GM23248 (cell line): ENCODE results near the gene CD164L2. TPM values are rescaled to one million over a fixed set of nuclear protein-coding genes. Genes with fewer than 3 reads are reported as not detected.

Experiments
- DNase-seq: peaks from one replicate; pipeline ENCODE4 v3.0.0-alpha.2; 2015
- H2AFZ ChIP-seq: fragments of 200-600 bp; sonication (generic); 2 replicates; pipeline ENCODE4 v1.6.1; 2016; ENCODE audit warnings: antibody characterized with exemption
- H3F3A ChIP-seq: fragments of 200-600 bp; sonication (generic); 2 replicates; pipeline ENCODE4 v1.6.1; 2016; ENCODE audit warnings: mild to moderate bottlenecking, antibody characterized with exemption, mixed run types; ENCODE audit not compliant: insufficient read depth
- H3K27ac ChIP-seq: fragments of 200-600 bp; sonication (generic); 2 replicates; pipeline ENCODE4 v1.5.1; 2016; ENCODE audit warnings: mild to moderate bottlenecking
- H3K27me3 ChIP-seq: fragments of 200-600 bp; sonication (generic); replicated peaks from 2 replicates; pipeline ENCODE4 v1.6.1; 2016; ENCODE audit warnings: mild to moderate bottlenecking; ENCODE audit not compliant: insufficient read depth
- H3K36me3 ChIP-seq: fragments of 200-600 bp; sonication (generic); 2 replicates; pipeline ENCODE4 v1.6.1; 2016; ENCODE audit warnings: low read depth, mild to moderate bottlenecking
- H3K4me1 ChIP-seq: fragments of 200-600 bp; sonication (generic); 2 replicates; pipeline ENCODE4 v1.6.1; 2016; ENCODE audit warnings: mild to moderate bottlenecking; ENCODE audit not compliant: insufficient read depth
- H3K4me2 ChIP-seq: fragments of 200-600 bp; sonication (generic); one replicate; pipeline ENCODE4 v1.6.1; 2016; ENCODE audit warnings: mild to moderate bottlenecking; ENCODE audit not compliant: unreplicated experiment
- H3K4me3 ChIP-seq: fragments of 200-600 bp; sonication (generic); 2 replicates; pipeline ENCODE4 v1.5.1; 2016; ENCODE audit warnings: mild to moderate bottlenecking
- H3K79me2 ChIP-seq: fragments of 200-600 bp; sonication (generic); 2 replicates; pipeline ENCODE4 v1.6.1; 2016; ENCODE audit warnings: mild to moderate bottlenecking; ENCODE audit not compliant: insufficient read depth
- H3K9ac ChIP-seq: fragments of 200-600 bp; sonication (generic); 2 replicates; pipeline ENCODE4 v1.6.1; 2016; ENCODE audit warnings: mild to moderate bottlenecking
- H3K9me2 ChIP-seq: fragments of 200-600 bp; sonication (generic); 2 replicates; pipeline ENCODE4 v1.6.1; 2016; ENCODE audit warnings: mixed run types, mild to moderate bottlenecking, moderate library complexity; ENCODE audit not compliant: insufficient read depth
- H3K9me3 ChIP-seq: fragments of 200-600 bp; sonication (generic); one replicate; pipeline ENCODE4 v1.6.1; 2017; ENCODE audit warnings: low read depth
- H4K20me1 ChIP-seq: fragments of 200-600 bp; sonication (generic); 2 replicates; pipeline ENCODE4 v1.6.0; 2016; ENCODE audit not compliant: insufficient read depth
- EZH2 ChIP-seq: fragments of 200-600 bp; sonication (generic); IDR thresholded peaks from 2 replicates; pipeline ENCODE4 v1.6.1; 2018; ENCODE audit warnings: antibody characterized with exemption, mild to moderate bottlenecking; ENCODE audit not compliant: insufficient read depth, poor library complexity, severe bottlenecking
- EZH2phosphoT487 ChIP-seq: fragments of 200-600 bp; sonication (generic); IDR thresholded peaks from 2 replicates; pipeline ENCODE4 v1.6.1; 2018; ENCODE audit warnings: antibody characterized with exemption, moderate library complexity, mild to moderate bottlenecking, low read depth; ENCODE audit not compliant: insufficient read depth
- WGBS, 2 experiments: methylation state at CpG; one replicate each; pipeline ENCODE4 v1.1.6; 2015 to 2017; ENCODE audit warnings: low lambda C conversion rate in 2 of 2, low coverage in 1 of 2; ENCODE audit errors: missing lambda C conversion rate in 2 of 2; 5-methylcytosine and 5-hydroxymethylcytosine counted together
- in situ Hi-C: fragments of 300-500 bp; cut with MboI; formaldehyde crosslinking; loops from 2 replicates; pipeline ENCODE4 v1.15.0; 2020
- polyA plus RNA-seq: library from polyadenylated mRNA; unstranded; fragments of >200 nt; fragmentation: Nextera tagmentation; extraction: Ambion mirVana; gene quantifications from 2 replicates; pipeline ENCODE4 v1.2.1, GENCODE V29; 2016
- total RNA-seq: library from RNA; depleted of rRNA; stranded (reverse); fragments of >200 nt; shearing (Covaris generic); gene quantifications from 2 replicates; pipeline ENCODE4 v1.2.3, GENCODE V29; 2014

The CD164L2 gene
- total and polyA plus RNA-seq, 2 experiments from 2014 or later = not detected

GRCh38 chr1:27429029-27429425 is 45.9 kb upstream of the CD164L2 start:
- no peak overlapping the region for H2AFZ ChIP-seq
- TF ChIP-seq EZH2phosphoT487 = no peak
- TF ChIP-seq EZH2 = no peak
- H3K9me2 ChIP-seq = no peaks in the 10 kb centered on the region
- H3K4me1 ChIP-seq = peaks cover 36% of the 10 kb centered on the region
- no peak overlapping the region for H3K9ac ChIP-seq
- H3K36me3 ChIP-seq = peaks cover 7% of the 10 kb centered on the region; the same call in 1 of the 2 replicates
- no peak overlapping the region for H3K4me3 ChIP-seq
- in situ Hi-C loops = no loop called here
- 23% methylated on average over 2 of the region's 2 CpGs for WGBS, 2 experiments
- peaks cover 99% of the 10 kb centered on the region for H3K79me2 ChIP-seq
- DNase-seq = no peak
- H3K27ac ChIP-seq = no peak overlapping the region
- H3K27me3 ChIP-seq = no peaks in the 10 kb centered on the region
- H3F3A ChIP-seq = no peaks in the 10 kb centered on the region
- no peaks in the 10 kb centered on the region for H3K9me3 ChIP-seq
- H3K4me2 ChIP-seq = peak overlapping the region; percentile 28
- no peaks in the 10 kb centered on the region for H4K20me1 ChIP-seq

GRCh38 chr1:27428316-27429028 is 45.3 kb upstream of the CD164L2 start:
- no peak for DNase-seq
- no peaks in the 10 kb centered on the region for H3K27me3 ChIP-seq
- H2AFZ ChIP-seq = no peak overlapping the region
- no peaks in the 10 kb centered on the region for H3F3A ChIP-seq
- H4K20me1 ChIP-seq = no peaks in the 10 kb centered on the region
- TF ChIP-seq EZH2phosphoT487 (no peak), EZH2 (no peak)
- H3K4me1 ChIP-seq = peaks cover 36% of the 10 kb centered on the region
- peaks cover 7% of the 10 kb centered on the region; the same call in 1 of the 2 replicates for H3K36me3 ChIP-seq
- H3K27ac ChIP-seq = peak overlapping the region; percentile 30; the same call in 1 of the 2 replicates
- WGBS, 2 experiments = 27 to 32% methylated on average over 17 of the region's 17 CpGs
- H3K9ac ChIP-seq = peak overlapping the region; percentile 45; the same call in 1 of the 2 replicates
- peak overlapping the region; percentile 28 for H3K4me2 ChIP-seq
- H3K9me2 ChIP-seq = no peaks in the 10 kb centered on the region
- peaks cover 99% of the 10 kb centered on the region for H3K79me2 ChIP-seq
- no peak overlapping the region for H3K4me3 ChIP-seq
- H3K9me3 ChIP-seq = no peaks in the 10 kb centered on the region
- in situ Hi-C loops = no loop called here

- Histone ChIP-seq H3K9me3 (no peaks in the 10 kb centered on the region), H3K4me3 (no peak overlapping the region), H4K20me1 (no peaks in the 10 kb centered on the region), H3K4me2 (no peak overlapping the region), H2AFZ (no peak overlapping the region), H3K9ac (peak overlapping the region; percentile 45; the same call in 1 of the 2 replicates), H3K9me2 (no peaks in the 10 kb centered on the region), H3K27me3 (no peaks in the 10 kb centered on the region), H3K27ac (peak overlapping the region; percentile 30; the same call in 1 of the 2 replicates), H3F3A (no peaks in the 10 kb centered on the region), H3K4me1 (peaks cover 36% of the 10 kb centered on the region), H3K36me3 (peaks cover 7% of the 10 kb centered on the region; the same call in 1 of the 2 replicates), H3K79me2 (peaks cover 99% of the 10 kb centered on the region)
- TF ChIP-seq EZH2 (no peak), EZH2phosphoT487 (no peak)
- in situ Hi-C loops = no loop called here
- WGBS, 2 experiments = 51 to 65% methylated on average over 2 of the region's 2 CpGs
- no peak for DNase-seq
These were observed 44.7 kb upstream of the CD164L2 start for GRCh38 chr1:27427816-27428315.

- DNase-seq = no peak
- Histone ChIP-seq H3K4me2 (no peak overlapping the region), H3K4me1 (peaks cover 36% of the 10 kb centered on the region), H3K79me2 (peaks cover 99% of the 10 kb centered on the region), H3K9ac (no peak overlapping the region), H3K27me3 (no peaks in the 10 kb centered on the region), H4K20me1 (no peaks in the 10 kb centered on the region), H3F3A (no peaks in the 10 kb centered on the region), H3K36me3 (peaks cover 7% of the 10 kb centered on the region; the same call in 1 of the 2 replicates), H3K4me3 (no peak overlapping the region), H3K9me3 (no peaks in the 10 kb centered on the region), H3K27ac (0 out of 2 replicates have a peak overlapping the region, but pooled peaks have one; percentile 6), H2AFZ (no peak overlapping the region), H3K9me2 (no peaks in the 10 kb centered on the region)
- no peak for TF ChIP-seq EZH2phosphoT487
- TF ChIP-seq EZH2 = no peak
- WGBS, 2 experiments = 67 to 71% methylated on average over 2 of the region's 2 CpGs
- in situ Hi-C loops = no loop called here
These were observed 44.2 kb upstream of the CD164L2 start for GRCh38 chr1:27427329-27427728.
